Spleen (tissue), 7 donors: ENCODE data around the gene RGMB.

ENCODE experiments used
- CTCF ChIP-seq, 11 experiments: fragments of 200-600 bp in 7 of 11; fragments of 450-650 bp in 4 of 11; sonication (generic) in 4 of 11; IDR thresholded peaks in 8 of 11; conservative IDR thresholded peaks in 3 of 11; 1 replicate in 7 of 11; 2 replicates in 4 of 11; pipeline versions ENCODE4 v1.4.0 to v1.8.0; 2016 to 2021; ENCODE audit warnings: antibody characterized with exemption in 11 of 11, inconsistent platforms in 4 of 11, mild to moderate bottlenecking in 1 of 11
- POLR2A ChIP-seq, 3 donors: fragments of 450-650 bp; IDR thresholded peaks; one replicate each; pipeline ENCODE4 v1.5.1; 2017; ENCODE audit warnings: antibody characterized with exemption in 3 of 3, mild to moderate bottlenecking in 1 of 3
- POLR2AphosphoS5 ChIP-seq, 3 donors: sonication (generic); formaldehyde crosslinking; IDR thresholded peaks; one replicate each; pipeline ENCODE4 v1.5.1; 2017; ENCODE audit warnings: antibody characterized with exemption in 3 of 3
- donor health status: DM: no; HTN: no; CAD: no; lungs with moderate emphysema.
- donor health status: DM: no; HTN: no; CAD: no.
- donor health status: DM: no; HTN: no; CAD: no.

GRCh38 chr5:98781964-98782363, 8.5 kb downstream of the RGMB start:
- TF ChIP-seq CTCF (IDR thresholded peaks at IDR 0.05 in 8 of 11, conservative IDR thresholded peaks at IDR 0.05 in 3 of 11) (no peak), POLR2AphosphoS5 (IDR thresholded peaks at IDR 0.05) (no peak), POLR2A (IDR thresholded peaks at IDR 0.05) (no peak)
